WTC11 (cell line): Measurements from ENCODE around the gene NCKAP5.

Experiments
- ATF3 ChIP-seq: sonication (generic); formaldehyde crosslinking; conservative IDR thresholded peaks from 2 replicates; pipeline ENCODE4 v1.8.1; 2022; ENCODE audit warnings: mild to moderate bottlenecking, missing genetic modification reagents
- CBFB ChIP-seq: sonication (generic); formaldehyde crosslinking; IDR thresholded peaks from 2 replicates; pipeline ENCODE4 v1.8.1; 2022; ENCODE audit warnings: mild to moderate bottlenecking, low read depth, missing genetic modification reagents
- CTCF ChIP-seq: fragments of 200-600 bp; IDR thresholded peaks from 2 replicates; pipeline ENCODE4 v1.8.0; 2022; ENCODE audit warnings: antibody characterized with exemption
- ELF4 ChIP-seq: sonication (generic); formaldehyde crosslinking; IDR thresholded peaks from 2 replicates; pipeline ENCODE4 v1.8.1; 2022; ENCODE audit warnings: low read depth, mild to moderate bottlenecking, moderate library complexity, missing genetic modification reagents
- HMGXB4 ChIP-seq: sonication (generic); formaldehyde crosslinking; IDR thresholded peaks from 2 replicates; pipeline ENCODE4 v1.8.1; 2023; ENCODE audit warnings: mild to moderate bottlenecking, moderate library complexity, missing genetic modification reagents
- IRF2 ChIP-seq: sonication (generic); formaldehyde crosslinking; IDR thresholded peaks from 2 replicates; pipeline ENCODE4 v1.8.0; 2022; ENCODE audit warnings: low read depth, missing genetic modification reagents, borderline replicate concordance
- MAX ChIP-seq: sonication (generic); formaldehyde crosslinking; IDR thresholded peaks from 2 replicates; pipeline ENCODE4 v1.8.0; 2022; ENCODE audit warnings: mild to moderate bottlenecking, missing genetic modification reagents
- NR2C2 ChIP-seq: sonication (generic); formaldehyde crosslinking; IDR thresholded peaks from 2 replicates; pipeline ENCODE4 v1.8.0; 2022; ENCODE audit warnings: mild to moderate bottlenecking, missing genetic modification reagents
- PREB ChIP-seq: sonication (generic); formaldehyde crosslinking; IDR thresholded peaks from 2 replicates; pipeline ENCODE4 v1.8.1; 2022; ENCODE audit warnings: mild to moderate bottlenecking, missing genetic modification reagents, moderate library complexity, borderline replicate concordance
- TCF7 ChIP-seq: sonication (generic); formaldehyde crosslinking; IDR thresholded peaks from 2 replicates; pipeline ENCODE4 v1.8.0; 2022; ENCODE audit warnings: mild to moderate bottlenecking, low read depth, missing genetic modification reagents, moderate library complexity
- TP53 ChIP-seq: sonication (generic); formaldehyde crosslinking; IDR thresholded peaks from 2 replicates; pipeline ENCODE4 v1.8.1; 2023; ENCODE audit warnings: mild to moderate bottlenecking, missing genetic modification reagents
- USF2 ChIP-seq: sonication (generic); formaldehyde crosslinking; IDR thresholded peaks from 2 replicates; pipeline ENCODE4 v1.8.1; 2023; ENCODE audit warnings: mild to moderate bottlenecking, missing genetic modification reagents, moderate library complexity
- ZSCAN18 ChIP-seq: fragments of 250-450 bp; sonication (Bioruptor Pico); IDR thresholded peaks from 2 replicates; pipeline ENCODE4 v2.1.2; 2022; ENCODE audit warnings: mild to moderate bottlenecking, moderate library complexity

GRCh38 chr2:133453032-133453431, 115.2 kb downstream of the NCKAP5 start:
- TF ChIP-seq CBFB (CRISPR knock-in tag) (no peak), USF2 (CRISPR knock-in tag) (no peak), CTCF (no peak), PREB (CRISPR knock-in tag) (no peak), IRF2 (CRISPR knock-in tag) (no peak), NR2C2 (no peak), ATF3 (CRISPR knock-in tag) (no peak), ZSCAN18 (CRISPR knock-in tag) (no peak), MAX (no peak), TP53 (CRISPR knock-in tag) (no peak), TCF7 (CRISPR knock-in tag) (no peak), HMGXB4 (CRISPR knock-in tag) (no peak), ELF4 (CRISPR knock-in tag) (no peak)
